NT2/D1 (cell line): ENCODE measurements around the gene MAP3K8.

Experiments used
- SUZ12 ChIP-seq: IDR thresholded peaks from 2 replicates; pipeline ENCODE4 v1.6.1; 2011; ENCODE audit not compliant: insufficient read length, insufficient read depth; ENCODE audit errors: extremely low read depth
- YY1 ChIP-seq: IDR thresholded peaks from 2 replicates; pipeline ENCODE4 v1.6.1; 2011; ENCODE audit not compliant: insufficient read length, insufficient read depth
- ZNF274 ChIP-seq: IDR thresholded peaks from 2 replicates; pipeline ENCODE4 v1.6.1; 2011; ENCODE audit warnings: mild to moderate bottlenecking, low read depth, low read length

- TF ChIP-seq SUZ12 (no peak), ZNF274 (no peak), YY1 (no peak)
Measured at GRCh38 chr10:30433730-30434272, at the start of gene MAP3K8.
